ENCODE measurements around the gene PHYH.
"Not testable (repeated sequence)": the region's sequence is repeated elsewhere in the genome, so short reads cannot be mapped to it uniquely, and the experiment has no call there.

PHYH gene

DNA sequence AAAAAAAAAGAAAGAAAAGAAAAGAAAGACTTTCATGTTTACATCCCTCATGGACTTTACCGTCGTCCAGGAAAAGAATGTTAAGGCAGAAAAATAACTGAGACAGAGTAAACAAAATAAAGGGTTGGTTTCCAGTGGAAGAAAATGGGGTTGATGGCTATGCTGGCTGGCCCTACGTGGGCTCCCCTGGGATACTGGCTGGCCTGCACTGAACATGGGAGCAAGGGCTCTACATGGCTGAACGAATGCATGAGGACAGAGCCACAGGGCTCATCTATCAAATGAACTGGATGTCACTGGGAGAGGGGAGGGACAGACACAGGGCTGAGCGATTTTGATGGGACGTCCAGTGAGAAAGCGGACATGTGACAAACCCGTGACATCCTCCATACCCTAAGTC is 63.2 kb downstream of the PHYH start:
- no peak overlapping the region for H2BK120ac ChIP-seq (ENCODE audit: low read depth, low read length)
- H3K4me1 ChIP-seq (ENCODE audit: control insufficient read depth, insufficient read depth, low read depth, low read length), result peaks cover 2% of the 10 kb centered on the region
- WGBS, result 85% methylated on average over 8 of the region's 8 CpGs
- H4K8ac ChIP-seq (ENCODE audit: low read length), result no peak overlapping the region
- H3K4me3 ChIP-seq (ENCODE audit: insufficient read depth in 1 of 2, low read depth in 1 of 2, low read length in 2 of 2), result no peak overlapping the region
- H3K27me3 ChIP-seq (ENCODE audit: control insufficient read depth in 1 of 2, insufficient read depth in 1 of 2, low read length in 2 of 2), result peaks cover 14 to 20% of the 10 kb centered on the region in 2 experiments
- no peak overlapping the region for H2BK12ac ChIP-seq (ENCODE audit: low read length in 2 of 2)
- no peak overlapping the region for H3K18ac ChIP-seq (ENCODE audit: low read depth in 1 of 2, low read length in 2 of 2)
- no peak overlapping the region for H3K4ac ChIP-seq (ENCODE audit: low read depth in 1 of 2, low read length in 2 of 2)
- no peak overlapping the region for H3K23ac ChIP-seq (ENCODE audit: low read length in 2 of 2)
- H3K9ac ChIP-seq (ENCODE audit: low read length), result no peak overlapping the region
- no peak overlapping the region for H3K27ac ChIP-seq (ENCODE audit: low read length, poor library complexity, severe bottlenecking)
- no peak overlapping the region for H2AFZ ChIP-seq (ENCODE audit: low read depth, low read length)
- no peak overlapping the region for H3K14ac ChIP-seq (ENCODE audit: low read length in 2 of 2)
- no peaks in the 10 kb centered on the region for H3K79me1 ChIP-seq (replicated peaks; ENCODE audit: low read length, poor library complexity, severe bottlenecking)
- no peaks in the 10 kb centered on the region for H3K9me3 ChIP-seq (ENCODE audit: control insufficient read depth, low read length)
- H3K36me3 ChIP-seq (ENCODE audit: control insufficient read depth in 1 of 2, insufficient read depth in 2 of 2, low read depth in 1 of 2, low read length in 2 of 2), result no peaks in the 10 kb centered on the region
- DNase-seq, result no peak
- no peak overlapping the region for H3K4me2 ChIP-seq (ENCODE audit: low read length, poor library complexity, severe bottlenecking)
- no peak overlapping the region for H2BK5ac ChIP-seq (ENCODE audit: low read depth, low read length, poor library complexity, severe bottlenecking)
- H2BK15ac ChIP-seq (ENCODE audit: low read depth, poor library complexity, severe bottlenecking), result no peak overlapping the region
- no peak overlapping the region for H2AK5ac ChIP-seq (ENCODE audit: low read length, severe bottlenecking)
- no peak overlapping the region for H4K91ac ChIP-seq (ENCODE audit: low read length)

DNA sequence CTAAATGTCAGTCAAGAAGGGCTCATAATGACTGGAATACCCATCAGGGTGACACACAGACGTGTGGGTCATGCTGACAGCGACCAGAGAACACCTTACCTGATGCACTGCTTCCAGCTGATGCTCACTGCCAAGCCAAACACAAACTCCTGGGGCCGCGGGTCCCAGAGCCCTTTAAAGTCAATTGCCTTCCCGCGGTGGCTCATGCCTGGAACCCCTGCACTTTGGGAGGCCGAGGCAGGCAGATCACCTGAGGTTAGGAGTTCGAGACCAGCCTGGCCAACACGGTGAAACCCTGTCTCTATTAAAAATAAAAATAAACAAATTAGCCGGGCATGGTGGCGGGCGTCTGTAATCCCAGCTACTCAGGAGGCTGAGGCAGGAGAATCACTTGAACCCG is 65.1 kb downstream of the PHYH start:
- not testable (repeated sequence) for H3K27ac ChIP-seq (ENCODE audit: low read length, poor library complexity, severe bottlenecking); H3K4ac ChIP-seq (ENCODE audit: low read depth in 1 of 2, low read length in 2 of 2); H2BK5ac ChIP-seq (ENCODE audit: low read depth, low read length, poor library complexity, severe bottlenecking); DNase-seq; H2BK15ac ChIP-seq (ENCODE audit: low read depth, poor library complexity, severe bottlenecking); H2AFZ ChIP-seq (ENCODE audit: low read depth, low read length); H3K4me3 ChIP-seq (ENCODE audit: insufficient read depth in 1 of 2, low read depth in 1 of 2, low read length in 2 of 2); H2BK12ac ChIP-seq (ENCODE audit: low read length in 2 of 2); H3K4me1 ChIP-seq (ENCODE audit: control insufficient read depth, insufficient read depth, low read depth, low read length); H4K91ac ChIP-seq (ENCODE audit: low read length); H3K23ac ChIP-seq (ENCODE audit: low read length in 2 of 2); H3K4me2 ChIP-seq (ENCODE audit: low read length, poor library complexity, severe bottlenecking); H3K79me1 ChIP-seq (replicated peaks; ENCODE audit: low read length, poor library complexity, severe bottlenecking); H2BK120ac ChIP-seq (ENCODE audit: low read depth, low read length); H3K36me3 ChIP-seq (ENCODE audit: control insufficient read depth in 1 of 2, insufficient read depth in 2 of 2, low read depth in 1 of 2, low read length in 2 of 2); H3K9me3 ChIP-seq (ENCODE audit: control insufficient read depth, low read length); H3K9ac ChIP-seq (ENCODE audit: low read length); H3K18ac ChIP-seq (ENCODE audit: low read depth in 1 of 2, low read length in 2 of 2); H2AK5ac ChIP-seq (ENCODE audit: low read length, severe bottlenecking); H4K8ac ChIP-seq (ENCODE audit: low read length); H3K14ac ChIP-seq (ENCODE audit: low read length in 2 of 2)
- 78% methylated on average over 12 of the region's 13 CpGs for WGBS
- peaks cover 24 to 27% of the 10 kb centered on the region in 2 experiments for H3K27me3 ChIP-seq (ENCODE audit: control insufficient read depth in 1 of 2, insufficient read depth in 1 of 2, low read length in 2 of 2)

DNA sequence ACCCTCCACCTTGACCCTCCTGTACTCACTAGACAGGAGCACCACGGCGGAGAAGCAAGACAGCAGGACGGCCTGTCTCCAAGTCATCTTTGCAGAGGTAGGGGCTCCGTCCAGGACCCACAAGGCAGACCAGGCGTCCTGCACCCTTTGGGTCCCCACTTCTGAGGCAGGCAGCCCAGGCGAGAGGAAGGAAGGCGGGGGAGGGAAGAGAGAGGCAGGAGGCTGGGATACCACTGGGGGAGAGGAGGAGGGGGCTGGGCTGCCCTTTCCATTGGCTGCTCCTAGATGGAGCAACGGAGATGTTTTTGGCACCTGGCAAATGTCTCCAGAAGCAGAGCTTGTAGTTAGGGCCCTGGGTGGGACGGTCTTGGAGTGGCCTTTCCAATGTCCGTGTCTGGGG is 65.7 kb downstream of the PHYH start, which contains the start of gene UCMA:
Gene UCMA (minus strand): TSS at position 203 of the 400 bp plus-strand sequence. CDS start 116 bp downstream, at position 87.
- DNase-seq, result no peak
- H3K4me3 ChIP-seq (ENCODE audit: insufficient read depth in 1 of 2, low read depth in 1 of 2, low read length in 2 of 2), result no peak within 1 kb of the TSS
- no peaks in the 10 kb centered on the region for H3K36me3 ChIP-seq (ENCODE audit: control insufficient read depth in 1 of 2, insufficient read depth in 2 of 2, low read depth in 1 of 2, low read length in 2 of 2)
- H3K4me2 ChIP-seq (ENCODE audit: low read length, poor library complexity, severe bottlenecking), result no peak within 1 kb of the TSS
- H4K91ac ChIP-seq (ENCODE audit: low read length), result no peak within 1 kb of the TSS
- H3K27ac ChIP-seq (ENCODE audit: low read length, poor library complexity, severe bottlenecking), result no peak within 1 kb of the TSS
- H3K18ac ChIP-seq (ENCODE audit: low read depth in 1 of 2, low read length in 2 of 2), result no peak within 1 kb of the TSS
- H3K23ac ChIP-seq (ENCODE audit: low read length in 2 of 2), result no peak within 1 kb of the TSS
- H2BK12ac ChIP-seq (ENCODE audit: low read length in 2 of 2), result no peak within 1 kb of the TSS
- no peak within 1 kb of the TSS for H2BK15ac ChIP-seq (ENCODE audit: low read depth, poor library complexity, severe bottlenecking)
- no peak within 1 kb of the TSS for H3K9ac ChIP-seq (ENCODE audit: low read length)
- H2AFZ ChIP-seq (ENCODE audit: low read depth, low read length), result no peak within 1 kb of the TSS
- H2BK120ac ChIP-seq (ENCODE audit: low read depth, low read length), result no peak within 1 kb of the TSS
- no peak within 1 kb of the TSS for H4K8ac ChIP-seq (ENCODE audit: low read length)
- no peak within 1 kb of the TSS for H3K4ac ChIP-seq (ENCODE audit: low read depth in 1 of 2, low read length in 2 of 2)
- no peaks in the 10 kb centered on the region for H3K79me1 ChIP-seq (replicated peaks; ENCODE audit: low read length, poor library complexity, severe bottlenecking)
- peaks cover 2% of the 10 kb centered on the region for H3K4me1 ChIP-seq (ENCODE audit: control insufficient read depth, insufficient read depth, low read depth, low read length)
- no peak within 1 kb of the TSS for H2AK5ac ChIP-seq (ENCODE audit: low read length, severe bottlenecking)
- no peak within 1 kb of the TSS for H2BK5ac ChIP-seq (ENCODE audit: low read depth, low read length, poor library complexity, severe bottlenecking)
- no peaks in the 10 kb centered on the region for H3K9me3 ChIP-seq (ENCODE audit: control insufficient read depth, low read length)
- peaks cover 28 to 30% of the 10 kb centered on the region in 2 experiments for H3K27me3 ChIP-seq (ENCODE audit: control insufficient read depth in 1 of 2, insufficient read depth in 1 of 2, low read length in 2 of 2)
- WGBS, result 66% methylated on average over 10 of the region's 10 CpGs
- no peak within 1 kb of the TSS for H3K14ac ChIP-seq (ENCODE audit: low read length in 2 of 2)

DNA sequence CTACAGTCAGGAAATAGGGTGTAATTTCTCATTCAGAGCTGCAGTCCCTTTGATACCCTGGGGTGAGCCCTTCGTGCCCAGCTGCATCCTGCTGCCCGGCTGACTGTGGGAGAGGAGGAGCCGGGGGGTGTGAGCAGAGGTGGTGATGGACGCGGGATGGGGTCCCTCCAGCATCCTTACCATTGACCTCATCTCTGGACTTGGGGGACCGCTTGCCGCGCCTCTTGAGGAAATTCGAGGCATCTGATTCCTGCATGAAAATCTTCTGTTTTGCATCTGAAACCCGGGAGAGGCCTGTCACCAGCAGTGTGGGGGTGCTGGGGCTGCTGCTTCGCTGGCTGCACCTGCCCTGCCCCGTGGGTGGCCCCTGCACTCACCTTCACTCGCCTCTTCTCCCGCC is 66.5 kb downstream of the PHYH start:
- peaks cover 28 to 30% of the 10 kb centered on the region in 2 experiments for H3K27me3 ChIP-seq (ENCODE audit: control insufficient read depth in 1 of 2, insufficient read depth in 1 of 2, low read length in 2 of 2)
- no peak overlapping the region for H2AFZ ChIP-seq (ENCODE audit: low read depth, low read length)
- no peaks in the 10 kb centered on the region for H3K36me3 ChIP-seq (ENCODE audit: control insufficient read depth in 1 of 2, insufficient read depth in 2 of 2, low read depth in 1 of 2, low read length in 2 of 2)
- no peaks in the 10 kb centered on the region for H3K9me3 ChIP-seq (ENCODE audit: control insufficient read depth, low read length)
- H3K4me3 ChIP-seq (ENCODE audit: insufficient read depth in 1 of 2, low read depth in 1 of 2, low read length in 2 of 2), result no peak overlapping the region
- H2BK5ac ChIP-seq (ENCODE audit: low read depth, low read length, poor library complexity, severe bottlenecking), result no peak overlapping the region
- peaks cover 2% of the 10 kb centered on the region for H3K4me1 ChIP-seq (ENCODE audit: control insufficient read depth, insufficient read depth, low read depth, low read length)
- H2BK12ac ChIP-seq (ENCODE audit: low read length in 2 of 2), result no peak overlapping the region
- no peak overlapping the region for H4K91ac ChIP-seq (ENCODE audit: low read length)
- H3K14ac ChIP-seq (ENCODE audit: low read length in 2 of 2), result no peak overlapping the region
- H3K23ac ChIP-seq (ENCODE audit: low read length in 2 of 2), result no peak overlapping the region
- no peak overlapping the region for H3K9ac ChIP-seq (ENCODE audit: low read length)
- no peak overlapping the region for H2BK15ac ChIP-seq (ENCODE audit: low read depth, poor library complexity, severe bottlenecking)
- no peak overlapping the region for H3K4me2 ChIP-seq (ENCODE audit: low read length, poor library complexity, severe bottlenecking)
- no peak overlapping the region for H3K4ac ChIP-seq (ENCODE audit: low read depth in 1 of 2, low read length in 2 of 2)
- H2BK120ac ChIP-seq (ENCODE audit: low read depth, low read length), result no peak overlapping the region
- no peak overlapping the region for H3K27ac ChIP-seq (ENCODE audit: low read length, poor library complexity, severe bottlenecking)
- no peak overlapping the region for H3K18ac ChIP-seq (ENCODE audit: low read depth in 1 of 2, low read length in 2 of 2)
- WGBS, result 78% methylated on average over 13 of the region's 14 CpGs
- no peak for DNase-seq
- H3K79me1 ChIP-seq (replicated peaks; ENCODE audit: low read length, poor library complexity, severe bottlenecking), result no peaks in the 10 kb centered on the region
- H2AK5ac ChIP-seq (ENCODE audit: low read length, severe bottlenecking), result no peak overlapping the region
- no peak overlapping the region for H4K8ac ChIP-seq (ENCODE audit: low read length)
